ENCODE results near the gene C4orf50. TPM values are rescaled to one million over a fixed set of nuclear protein-coding genes. Genes with fewer than 3 reads are reported as not detected.
A peak's percentile ranks its signal among the peaks of the same experiment; 100 is the strongest.

C4orf50 gene
- total and polyA plus RNA-seq, 5 donors from 2014 or later: 0.05 to 3.5 (median 0.11) TPM; not detected in 2

DNA sequence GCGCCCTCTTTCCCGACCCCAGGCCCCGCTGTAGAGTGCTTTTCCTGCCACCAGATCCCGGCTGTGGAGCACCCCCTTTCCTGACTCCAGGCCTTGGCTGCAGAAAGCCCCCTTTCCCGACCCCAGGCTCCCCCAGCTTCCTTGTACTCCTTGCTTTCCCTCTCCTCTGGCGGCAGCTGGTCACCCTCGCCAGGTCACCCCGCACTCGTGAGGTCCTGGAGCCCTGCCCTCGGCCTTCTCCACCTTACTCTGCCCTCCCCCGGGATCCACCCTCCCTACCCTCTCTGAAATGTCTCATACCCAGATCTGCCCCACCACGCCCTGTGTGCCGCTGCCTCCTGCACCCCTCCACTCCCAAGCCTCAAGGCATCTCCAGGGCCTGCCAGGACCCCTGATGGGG is 25.0 kb upstream of the C4orf50 start:
- Histone ChIP-seq H3K9me3 (ENCODE audit: control insufficient read depth in 2 of 2, low read length in 2 of 2) (no peaks in the 10 kb centered on the region), H3K4me3 (ENCODE audit: low read depth, low read length) (no peak overlapping the region), H3K27me3 (ENCODE audit: control insufficient read depth, insufficient read depth, low read length) (no peaks in the 10 kb centered on the region), H3K36me3 (ENCODE audit: control insufficient read depth, insufficient read depth, low read length) (no peaks in the 10 kb centered on the region), H3K4me1 (ENCODE audit: control insufficient read depth, insufficient read depth, low read length, poor library complexity, severe bottlenecking) (no peaks in the 10 kb centered on the region), H3K27ac (ENCODE audit: insufficient read depth, low read length, poor library complexity, severe bottlenecking) (no peak overlapping the region)
- Mint-ChIP-seq H3K9me3 (peaks cover 0 to 2% (median 0%) of the 10 kb centered on the region in 7 donors), H3K27ac (no peak overlapping the region), H3K4me3 (no peak overlapping the region), H3K4me1 (peaks cover 0 to 11% (median 0%) of the 10 kb centered on the region in 4 donors), H3K27me3 (peaks cover 4% of the 10 kb centered on the region), H3K36me3 (no peaks in the 10 kb centered on the region)
- ATAC-seq (ENCODE audit: low read depth in 2 of 2): no peak
- DNase-seq: no peak

DNA sequence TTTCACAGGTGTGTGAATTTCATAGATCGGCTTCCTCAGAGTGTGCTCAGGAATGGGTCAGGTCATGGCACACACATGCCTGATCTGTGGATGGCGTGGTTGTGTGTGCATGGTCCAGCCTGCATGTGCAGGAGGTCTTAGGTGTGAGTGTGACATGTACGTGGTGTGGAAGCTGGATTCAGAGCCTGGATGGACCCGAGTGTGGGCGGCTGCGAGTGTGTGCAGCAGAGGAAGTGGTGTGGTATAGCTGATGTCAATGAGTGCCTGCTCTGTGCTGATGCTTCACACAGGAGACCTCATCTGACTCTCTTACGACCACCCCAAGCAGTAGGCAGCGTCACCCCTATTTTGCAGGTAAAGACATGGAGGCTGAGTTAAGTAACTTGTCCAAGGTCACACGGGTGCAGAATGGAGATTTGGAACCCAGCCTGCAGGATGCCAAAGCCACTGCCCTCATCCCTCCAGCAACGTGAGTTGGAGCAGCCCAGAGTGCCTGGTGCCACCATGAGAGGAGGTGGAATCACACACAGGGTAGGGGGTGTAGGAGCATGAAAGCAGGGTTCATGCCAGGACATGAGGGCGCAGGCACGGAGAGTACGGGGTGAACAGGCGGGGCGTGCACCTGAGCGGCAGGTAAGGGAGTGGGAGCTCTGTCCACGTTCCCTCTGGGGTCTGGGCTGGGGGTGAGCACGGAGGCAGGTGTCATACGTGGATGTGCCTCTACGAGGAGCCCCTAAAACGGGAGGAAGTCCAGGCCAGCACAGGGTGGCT is 24.2 kb upstream of the C4orf50 start:
- H3K27me3 Mint-ChIP-seq: peaks cover 4% of the 10 kb centered on the region
- Histone ChIP-seq H3K27me3 (ENCODE audit: control insufficient read depth, insufficient read depth, low read length) (no peaks in the 10 kb centered on the region), H3K4me3 (ENCODE audit: low read depth, low read length) (no peak overlapping the region), H3K36me3 (ENCODE audit: control insufficient read depth, insufficient read depth, low read length) (no peaks in the 10 kb centered on the region), H3K4me1 (ENCODE audit: control insufficient read depth, insufficient read depth, low read length, poor library complexity, severe bottlenecking) (no peaks in the 10 kb centered on the region), H3K27ac (ENCODE audit: insufficient read depth, low read length, poor library complexity, severe bottlenecking) (no peak overlapping the region), H3K9me3 (ENCODE audit: control insufficient read depth in 2 of 2, low read length in 2 of 2) (no peaks in the 10 kb centered on the region)
- ATAC-seq (ENCODE audit: low read depth in 2 of 2) (no peak), DNase-seq (no peak)
- H3K4me1 Mint-ChIP-seq: peaks cover 0 to 11% (median 0%) of the 10 kb centered on the region in 4 donors
- no peak overlapping the region for H3K4me3 Mint-ChIP-seq
- H3K9me3 Mint-ChIP-seq: peaks cover 0 to 2% (median 0%) of the 10 kb centered on the region in 7 donors
- no peaks in the 10 kb centered on the region for H3K36me3 Mint-ChIP-seq
- peak overlapping the region in 1 of 3 donors; percentile 78 for H3K27ac Mint-ChIP-seq

DNA sequence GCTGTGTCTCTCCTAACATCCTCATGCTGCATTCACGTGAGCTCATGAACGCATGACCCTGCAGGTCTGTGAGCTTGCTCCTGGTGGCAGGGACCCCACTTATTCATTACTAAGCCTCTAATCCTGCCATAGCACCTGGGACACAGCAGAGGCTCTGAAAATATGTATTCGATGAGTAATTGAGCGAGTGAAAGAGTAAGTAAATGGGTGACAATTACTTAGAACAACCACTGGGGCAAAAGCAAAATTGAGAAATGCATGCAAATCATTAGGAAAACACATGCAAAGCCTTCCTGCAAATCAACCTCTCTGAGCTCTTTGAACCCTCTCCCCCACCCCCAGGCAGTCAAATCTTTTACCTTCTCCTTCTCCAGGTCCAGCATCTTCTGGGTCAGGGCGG is 23.6 kb upstream of the C4orf50 start:
- Histone ChIP-seq H3K4me3 (ENCODE audit: low read depth, low read length) (no peak overlapping the region), H3K27me3 (ENCODE audit: control insufficient read depth, insufficient read depth, low read length) (no peaks in the 10 kb centered on the region), H3K9me3 (ENCODE audit: control insufficient read depth in 2 of 2, low read length in 2 of 2) (no peaks in the 10 kb centered on the region), H3K4me1 (ENCODE audit: control insufficient read depth, insufficient read depth, low read length, poor library complexity, severe bottlenecking) (no peaks in the 10 kb centered on the region), H3K36me3 (ENCODE audit: control insufficient read depth, insufficient read depth, low read length) (no peaks in the 10 kb centered on the region), H3K27ac (ENCODE audit: insufficient read depth, low read length, poor library complexity, severe bottlenecking) (no peak overlapping the region)
- Mint-ChIP-seq H3K4me1 (peaks cover 0 to 11% (median 0%) of the 10 kb centered on the region in 4 donors), H3K36me3 (no peaks in the 10 kb centered on the region), H3K27me3 (peaks cover 4% of the 10 kb centered on the region), H3K4me3 (no peak overlapping the region), H3K9me3 (peaks cover 0 to 2% (median 0%) of the 10 kb centered on the region in 7 donors), H3K27ac (no peak overlapping the region)
- DNase-seq: peak in 1 of 3 donors; percentile 10
- no peak for ATAC-seq (ENCODE audit: low read depth in 2 of 2)

DNA sequence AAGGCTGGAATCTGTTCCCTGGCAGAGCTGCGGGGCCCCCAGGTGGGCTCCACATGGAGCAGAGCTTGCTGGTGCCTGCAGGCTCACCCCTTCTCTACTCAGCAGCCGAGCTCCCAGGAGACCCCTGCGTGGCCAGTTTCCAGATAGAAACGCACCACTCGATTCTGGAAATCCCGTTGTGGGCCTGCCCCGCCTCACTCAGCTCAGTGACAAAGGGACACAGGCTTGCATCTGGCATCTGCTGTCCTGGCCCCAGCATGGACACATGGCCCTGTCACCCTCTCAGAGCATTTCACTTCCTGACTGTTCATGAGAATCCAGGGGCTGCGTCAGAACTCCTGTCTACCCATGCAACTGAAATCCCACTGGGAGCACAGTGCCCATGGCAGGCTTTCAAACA is 20.5 kb upstream of the C4orf50 start:
- ATAC-seq (ENCODE audit: low read depth in 2 of 2) (no peak), DNase-seq (no peak)
- Histone ChIP-seq H3K27me3 (ENCODE audit: control insufficient read depth, insufficient read depth, low read length) (no peaks in the 10 kb centered on the region), H3K27ac (ENCODE audit: insufficient read depth, low read length, poor library complexity, severe bottlenecking) (no peak overlapping the region), H3K36me3 (ENCODE audit: control insufficient read depth, insufficient read depth, low read length) (peaks cover 3% of the 10 kb centered on the region), H3K4me1 (ENCODE audit: control insufficient read depth, insufficient read depth, low read length, poor library complexity, severe bottlenecking) (no peaks in the 10 kb centered on the region), H3K4me3 (ENCODE audit: low read depth, low read length) (no peak overlapping the region), H3K9me3 (ENCODE audit: control insufficient read depth in 2 of 2, low read length in 2 of 2) (no peaks in the 10 kb centered on the region)
- H3K27ac Mint-ChIP-seq: no peak overlapping the region
- H3K9me3 Mint-ChIP-seq: peaks cover 0 to 2% (median 0%) of the 10 kb centered on the region in 7 donors
- no peaks in the 10 kb centered on the region for H3K4me1 Mint-ChIP-seq
- H3K27me3 Mint-ChIP-seq: peaks cover 4% of the 10 kb centered on the region
- no peaks in the 10 kb centered on the region for H3K36me3 Mint-ChIP-seq
- no peak overlapping the region for H3K4me3 Mint-ChIP-seq

DNA sequence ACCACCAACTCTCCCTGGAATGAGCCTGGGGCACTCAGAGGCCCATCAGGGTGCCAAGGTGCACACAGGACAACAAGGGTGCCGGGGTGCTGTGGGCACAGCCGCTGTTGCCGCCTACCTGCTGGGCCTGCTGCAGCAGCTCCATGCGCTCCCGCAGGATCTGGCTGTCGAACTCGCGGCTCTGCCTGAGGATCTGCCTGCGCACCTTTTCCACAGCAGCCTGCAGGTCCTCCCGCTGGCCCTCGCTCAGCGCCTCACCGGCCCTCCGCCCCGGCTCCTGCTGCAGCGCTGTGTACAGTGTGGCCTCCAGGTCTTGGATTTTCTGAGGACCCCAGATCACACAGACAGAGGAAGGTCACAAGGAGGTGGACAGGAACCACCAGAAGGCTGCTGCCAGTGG is 17.6 kb upstream of the C4orf50 start:
- no peaks in the 10 kb centered on the region for H3K4me1 Mint-ChIP-seq
- ATAC-seq (ENCODE audit: low read depth in 2 of 2) (no peak), DNase-seq (no peak)
- Histone ChIP-seq H3K9me3 (ENCODE audit: control insufficient read depth in 2 of 2, low read length in 2 of 2) (no peaks in the 10 kb centered on the region), H3K4me3 (ENCODE audit: low read depth, low read length) (no peak overlapping the region), H3K27me3 (ENCODE audit: control insufficient read depth, insufficient read depth, low read length) (no peaks in the 10 kb centered on the region), H3K36me3 (ENCODE audit: control insufficient read depth, insufficient read depth, low read length) (peaks cover 3% of the 10 kb centered on the region), H3K4me1 (ENCODE audit: control insufficient read depth, insufficient read depth, low read length, poor library complexity, severe bottlenecking) (no peaks in the 10 kb centered on the region), H3K27ac (ENCODE audit: insufficient read depth, low read length, poor library complexity, severe bottlenecking) (no peak overlapping the region)
- peaks cover 9% of the 10 kb centered on the region for H3K36me3 Mint-ChIP-seq
- H3K27ac Mint-ChIP-seq: no peak overlapping the region
- H3K27me3 Mint-ChIP-seq: no peaks in the 10 kb centered on the region
- no peaks in the 10 kb centered on the region for H3K9me3 Mint-ChIP-seq
- H3K4me3 Mint-ChIP-seq: no peak overlapping the region

DNA sequence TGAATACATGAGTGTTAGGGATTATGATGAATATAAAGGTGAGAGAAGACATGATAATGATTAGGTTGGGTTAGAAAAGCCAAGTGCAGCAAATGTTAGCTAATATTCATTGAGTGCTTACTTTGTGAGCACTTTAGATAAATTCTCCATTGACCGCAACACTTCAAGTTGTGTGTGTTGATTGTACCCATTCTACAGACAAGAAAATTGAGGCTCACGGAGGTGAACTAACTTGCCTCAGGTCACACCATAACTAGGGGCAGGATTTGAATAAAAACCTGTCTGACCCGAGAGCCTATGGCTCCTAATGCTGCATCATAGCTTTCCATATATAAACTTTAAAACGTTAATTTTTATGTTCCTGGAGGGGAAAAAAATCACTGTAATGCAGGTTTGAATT is 15.2 kb upstream of the C4orf50 start:
- no peaks in the 10 kb centered on the region for H3K27me3 ChIP-seq (ENCODE audit: control insufficient read depth, insufficient read depth, low read length)
- Mint-ChIP-seq H3K4me1 (no peaks in the 10 kb centered on the region), H3K9me3 (no peaks in the 10 kb centered on the region), H3K4me3 (no peak overlapping the region), H3K27me3 (no peaks in the 10 kb centered on the region), H3K36me3 (peaks cover 9% of the 10 kb centered on the region), H3K27ac (no peak overlapping the region)
- no peak for DNase-seq
- no peaks in the 10 kb centered on the region for H3K9me3 ChIP-seq (ENCODE audit: control insufficient read depth in 2 of 2, low read length in 2 of 2)
- no peak for ATAC-seq (ENCODE audit: low read depth in 2 of 2)
- H3K4me1 ChIP-seq (ENCODE audit: control insufficient read depth, insufficient read depth, low read length, poor library complexity, severe bottlenecking): no peaks in the 10 kb centered on the region
- H3K36me3 ChIP-seq (ENCODE audit: control insufficient read depth, insufficient read depth, low read length): peaks cover 3% of the 10 kb centered on the region
- no peak overlapping the region for H3K27ac ChIP-seq (ENCODE audit: insufficient read depth, low read length, poor library complexity, severe bottlenecking)
- H3K4me3 ChIP-seq (ENCODE audit: low read depth, low read length): no peak overlapping the region

DNA sequence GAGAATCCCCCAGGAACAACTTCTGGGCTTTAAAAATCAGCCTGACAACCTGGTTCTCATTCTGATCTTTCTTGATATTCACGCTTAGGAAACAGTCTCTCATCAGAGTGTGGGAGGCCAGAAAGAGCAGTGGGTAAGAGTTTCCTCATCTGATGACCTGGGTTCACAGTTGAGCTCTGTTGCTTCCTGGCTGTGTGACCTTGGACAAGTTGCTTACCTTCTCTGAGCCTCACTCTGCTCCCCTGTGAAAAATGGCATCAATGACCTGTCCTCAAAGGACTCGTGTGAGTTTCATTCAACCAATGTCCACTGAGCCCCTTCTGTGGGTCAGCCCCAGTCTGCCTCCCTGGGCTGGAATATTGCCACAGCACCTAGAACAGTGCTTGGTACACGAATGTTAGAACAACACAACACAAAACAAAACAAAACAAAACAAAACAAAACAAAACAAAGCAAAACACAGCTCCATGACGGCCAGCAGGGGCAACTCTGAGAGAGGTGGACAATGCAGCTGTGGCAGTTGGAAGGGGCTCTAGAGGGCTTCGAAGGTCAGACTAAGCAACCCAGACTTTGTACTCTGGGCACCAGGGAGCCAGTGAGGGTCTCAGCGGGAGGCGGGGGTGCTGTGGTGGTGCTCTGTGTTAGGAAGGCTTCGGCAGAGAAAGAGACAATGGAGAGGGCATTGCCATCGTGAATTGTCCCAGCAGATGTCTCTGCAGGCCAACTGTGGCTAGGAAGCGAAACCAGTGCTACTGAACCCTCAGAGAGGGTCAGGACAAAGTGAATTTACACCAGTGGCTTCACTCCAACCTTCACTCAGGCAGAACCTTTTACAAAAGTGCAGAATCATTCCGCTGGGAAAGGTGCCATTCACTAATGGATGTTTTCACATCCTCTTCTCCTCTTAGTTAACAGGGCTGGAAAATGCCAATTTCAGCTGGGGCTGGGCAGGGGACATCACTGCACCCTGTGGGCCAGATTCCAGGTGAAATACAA is 14.3 kb upstream of the C4orf50 start:
- Histone ChIP-seq H3K4me1 (ENCODE audit: control insufficient read depth, insufficient read depth, low read length, poor library complexity, severe bottlenecking) (no peaks in the 10 kb centered on the region), H3K27ac (ENCODE audit: insufficient read depth, low read length, poor library complexity, severe bottlenecking) (no peak overlapping the region), H3K4me3 (ENCODE audit: low read depth, low read length) (no peak overlapping the region), H3K27me3 (ENCODE audit: control insufficient read depth, insufficient read depth, low read length) (no peaks in the 10 kb centered on the region), H3K36me3 (ENCODE audit: control insufficient read depth, insufficient read depth, low read length) (peaks cover 3% of the 10 kb centered on the region), H3K9me3 (ENCODE audit: control insufficient read depth in 2 of 2, low read length in 2 of 2) (no peaks in the 10 kb centered on the region)
- no peak for DNase-seq
- H3K27ac Mint-ChIP-seq: no peak overlapping the region
- ATAC-seq (ENCODE audit: low read depth in 2 of 2): no peak
- no peaks in the 10 kb centered on the region for H3K4me1 Mint-ChIP-seq
- no peaks in the 10 kb centered on the region for H3K9me3 Mint-ChIP-seq
- H3K36me3 Mint-ChIP-seq: peaks cover 9% of the 10 kb centered on the region
- H3K27me3 Mint-ChIP-seq: no peaks in the 10 kb centered on the region
- H3K4me3 Mint-ChIP-seq: no peak overlapping the region
